ENCODE measurements around the gene INPP5J. TPM values are rescaled to one million over a fixed set of nuclear protein-coding genes. Genes with fewer than 3 reads are reported as not detected.

The INPP5J gene
- total RNA-seq, 1 experiment from 2014 or later, result 4.2 TPM

GRCh38 chr22:31128156-31128555, 5.4 kb downstream of the INPP5J start:
- intact Hi-C loops (cut with micrococcal nuclease; ENCODE audit: unreplicated experiment), result no loop called here
- TF ChIP-seq CTCF (IDR thresholded peaks at IDR 0.05; ENCODE audit: unreplicated experiment), result no peak
- no TSS peak for BruUV-seq (replicated peaks)
- peaks cover 16% of the 10 kb centered on the region for H3K27me3 Mint-ChIP-seq (ENCODE audit: unreplicated experiment)
- H3K4me1 Mint-ChIP-seq (ENCODE audit: low read depth, unreplicated experiment), result peaks cover 22% of the 10 kb centered on the region
- CTCF ChIA-PET, result interaction anchor here (0.6 kb wide), 2 partner anchors 154 to 680 kb away, joined by 3 to 5 read pairs; no protein-coding TSS in a partner anchor
- no peak for DNase-seq
- H3K4me3 Mint-ChIP-seq (ENCODE audit: low read depth, unreplicated experiment), result no peak overlapping the region
- no peaks in the 10 kb centered on the region for H3K9me3 Mint-ChIP-seq (ENCODE audit: low read depth, unreplicated experiment)
- no peak overlapping the region for H3K27ac Mint-ChIP-seq (ENCODE audit: unreplicated experiment)
- peaks cover 1% of the 10 kb centered on the region for H3K36me3 Mint-ChIP-seq (ENCODE audit: insufficient read depth, unreplicated experiment)

DNA sequence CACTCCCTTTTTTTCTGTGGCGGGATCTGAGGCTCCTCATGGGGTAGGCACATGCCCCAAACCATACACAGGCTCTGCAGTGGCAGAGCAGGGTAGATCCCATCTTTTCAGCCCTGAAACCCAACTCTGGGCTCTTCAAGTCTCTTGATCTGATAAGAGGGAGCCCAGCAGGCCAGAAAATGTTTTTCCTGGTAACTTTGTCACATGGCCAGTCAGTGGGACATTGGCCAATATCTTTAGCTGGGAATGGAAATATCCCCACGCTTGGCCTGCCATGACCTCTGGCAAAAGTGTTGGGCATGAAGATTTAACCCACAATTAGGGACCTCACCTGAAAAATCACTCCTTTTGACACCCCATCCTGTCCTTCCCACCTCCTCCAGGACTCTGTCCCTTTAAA, 8.1 kb downstream of the INPP5J start:
- CTCF ChIA-PET, result interaction anchor here (0.6 to 1.0 kb wide), 2 partner anchors 29 to 487 kb away, joined by 5 to 6 read pairs; no protein-coding TSS in a partner anchor
- Mint-ChIP-seq H3K27me3 (ENCODE audit: unreplicated experiment) (peaks cover 3% of the 10 kb centered on the region), H3K27ac (ENCODE audit: unreplicated experiment) (no peak overlapping the region), H3K4me3 (ENCODE audit: low read depth, unreplicated experiment) (no peak overlapping the region), H3K36me3 (ENCODE audit: insufficient read depth, unreplicated experiment) (no peaks in the 10 kb centered on the region), H3K9me3 (ENCODE audit: low read depth, unreplicated experiment) (no peaks in the 10 kb centered on the region), H3K4me1 (ENCODE audit: low read depth, unreplicated experiment) (peaks cover 14% of the 10 kb centered on the region)
- DNase-seq, result no peak
- BruUV-seq (replicated peaks), result no TSS peak
- intact Hi-C loops (cut with micrococcal nuclease; ENCODE audit: unreplicated experiment), result no loop called here
- TF ChIP-seq CTCF (IDR thresholded peaks at IDR 0.05; ENCODE audit: unreplicated experiment), result no peak

- CTCF ChIA-PET, result no interaction called here
- H3K27ac Mint-ChIP-seq (ENCODE audit: unreplicated experiment), result no peak overlapping the region
- H3K36me3 Mint-ChIP-seq (ENCODE audit: insufficient read depth, unreplicated experiment), result no peaks in the 10 kb centered on the region
- no peak for TF ChIP-seq CTCF (IDR thresholded peaks at IDR 0.05; ENCODE audit: unreplicated experiment)
- H3K4me1 Mint-ChIP-seq (ENCODE audit: low read depth, unreplicated experiment), result peaks cover 14% of the 10 kb centered on the region
- no peak for DNase-seq
- H3K4me3 Mint-ChIP-seq (ENCODE audit: low read depth, unreplicated experiment), result no peak overlapping the region
- peaks cover 33% of the 10 kb centered on the region for H3K27me3 Mint-ChIP-seq (ENCODE audit: unreplicated experiment)
- BruUV-seq (replicated peaks), result no TSS peak
- intact Hi-C loops (cut with micrococcal nuclease; ENCODE audit: unreplicated experiment), result no loop called here
- H3K9me3 Mint-ChIP-seq (ENCODE audit: low read depth, unreplicated experiment), result no peaks in the 10 kb centered on the region
Observed at GRCh38 chr22:31133911-31134310, 11.1 kb downstream of the INPP5J start.

DNA sequence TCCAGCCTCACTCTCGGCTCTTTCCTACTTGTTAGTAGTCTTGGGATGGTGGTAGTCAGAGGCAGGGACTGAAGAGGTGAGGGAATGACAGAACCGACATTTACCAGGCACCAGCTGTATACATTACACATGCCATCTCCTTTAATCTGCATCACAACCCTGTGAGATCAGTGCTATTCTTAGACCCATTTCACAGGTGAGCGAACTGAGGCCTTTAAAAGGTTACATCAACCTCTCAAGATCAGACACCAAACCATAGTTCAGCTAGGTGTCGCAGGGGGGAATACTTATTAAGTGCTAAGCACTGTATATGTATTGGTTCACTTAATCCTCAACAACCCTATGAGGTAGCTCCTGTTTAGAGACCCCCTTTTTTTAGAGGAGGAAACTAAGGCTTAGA, 11.9 kb downstream of the INPP5J start:
- CTCF ChIA-PET, result interaction anchor here (0.5 kb wide), 1 partner anchor 922 kb away, joined by 4 read pairs; no protein-coding TSS in a partner anchor
- no TSS peak for BruUV-seq (replicated peaks)
- Mint-ChIP-seq H3K27me3 (ENCODE audit: unreplicated experiment) (peaks cover 41% of the 10 kb centered on the region), H3K4me3 (ENCODE audit: low read depth, unreplicated experiment) (no peak overlapping the region), H3K4me1 (ENCODE audit: low read depth, unreplicated experiment) (peaks cover 14% of the 10 kb centered on the region), H3K27ac (ENCODE audit: unreplicated experiment) (no peak overlapping the region), H3K9me3 (ENCODE audit: low read depth, unreplicated experiment) (no peaks in the 10 kb centered on the region), H3K36me3 (ENCODE audit: insufficient read depth, unreplicated experiment) (no peaks in the 10 kb centered on the region)
- TF ChIP-seq CTCF (IDR thresholded peaks at IDR 0.05; ENCODE audit: unreplicated experiment), result no peak
- no peak for DNase-seq
- intact Hi-C loops (cut with micrococcal nuclease; ENCODE audit: unreplicated experiment), result no loop called here

Measured in Calu3 (cell line).